HG03439 (cell line): ENCODE results near the gene LIPE.

Source experiments
- ATAC-seq: cut with Tn5 transposase; IDR thresholded peaks from one replicate; pipeline ENCODE4 v1.9.1; 2021; ENCODE audit warnings: mild to moderate bottlenecking, moderate library complexity; ENCODE audit not compliant: unreplicated experiment

LIPE gene

GRCh38 chr19:42360787-42361544 is 66.2 kb downstream of the LIPE start:
- ATAC-seq = no peak

GRCh38 chr19:42357290-42357689 is 69.9 kb downstream of the LIPE start:
- ATAC-seq = no peak

- ATAC-seq = no peak
These were observed 70.5 kb downstream of the LIPE start for GRCh38 chr19:42356686-42357085.

- ATAC-seq = no peak
These were observed 71.3 kb downstream of the LIPE start for GRCh38 chr19:42355896-42356295.

- no peak for ATAC-seq
These were observed 73.7 kb downstream of the LIPE start for GRCh38 chr19:42353341-42354015.

GRCh38 chr19:42352301-42353259 is 74.6 kb downstream of the LIPE start:
- ATAC-seq = no peak
